Measurements from ENCODE around the gene FANK1.

The FANK1 gene

GRCh38 chr10:125992254-125992653 lies 95.9 kb downstream of the FANK1 start:
- DNase-seq: no peak

GRCh38 chr10:125994601-125995000 lies 98.2 kb downstream of the FANK1 start:
- no peak for DNase-seq

DNA sequence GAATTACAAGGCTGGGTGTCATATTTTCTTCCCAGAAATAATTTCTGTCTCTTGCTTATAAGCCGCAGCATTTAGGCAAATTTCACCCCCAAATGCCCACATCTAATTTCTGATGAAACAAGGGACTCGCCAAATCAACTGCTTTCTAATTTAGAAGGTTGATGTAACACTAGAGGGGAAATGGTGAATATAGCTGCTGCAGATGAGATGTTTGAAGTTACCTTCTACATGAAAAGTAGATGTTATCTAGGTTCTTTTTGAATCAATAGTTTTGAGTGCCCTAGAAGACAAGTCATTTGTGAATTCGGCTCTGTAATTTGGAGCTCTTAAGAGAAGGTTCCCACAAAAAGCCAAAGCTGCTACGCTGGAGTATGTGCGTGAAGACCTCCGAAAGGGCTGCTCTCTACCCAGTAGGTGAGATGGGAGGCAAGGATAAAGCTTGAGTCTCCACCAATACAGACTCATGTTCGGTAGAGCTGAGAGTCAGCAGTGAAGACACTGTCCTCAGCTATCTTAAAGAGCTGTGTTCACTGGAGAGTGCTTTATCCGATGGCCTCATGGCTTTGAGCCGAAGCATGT lies 99.5 kb downstream of the FANK1 start:
- DNase-seq: no peak

DNA sequence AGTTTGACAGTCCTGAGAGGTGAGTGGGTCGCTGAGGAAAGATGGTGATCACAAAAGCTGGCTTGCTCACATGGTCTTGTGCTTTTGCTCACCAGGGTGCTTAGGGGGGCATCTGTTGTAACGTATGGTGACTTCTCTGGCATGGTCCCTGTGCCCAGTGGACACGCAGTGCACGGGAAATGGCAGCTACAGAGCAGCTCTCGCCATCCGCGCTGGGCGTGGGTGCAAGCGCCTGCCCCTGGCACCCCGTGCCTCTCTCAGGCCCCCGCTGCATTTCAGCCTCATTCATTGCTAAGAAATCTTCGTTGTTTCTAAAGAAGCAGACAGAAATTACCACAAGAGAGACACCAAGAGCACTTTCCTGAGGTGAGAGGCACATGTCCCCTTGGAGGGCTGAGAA lies 101.2 kb downstream of the FANK1 start:
- no peak for DNase-seq

- no peak for DNase-seq
Observed at GRCh38 chr10:125999694-126000093, 103.3 kb downstream of the FANK1 start.

DNA sequence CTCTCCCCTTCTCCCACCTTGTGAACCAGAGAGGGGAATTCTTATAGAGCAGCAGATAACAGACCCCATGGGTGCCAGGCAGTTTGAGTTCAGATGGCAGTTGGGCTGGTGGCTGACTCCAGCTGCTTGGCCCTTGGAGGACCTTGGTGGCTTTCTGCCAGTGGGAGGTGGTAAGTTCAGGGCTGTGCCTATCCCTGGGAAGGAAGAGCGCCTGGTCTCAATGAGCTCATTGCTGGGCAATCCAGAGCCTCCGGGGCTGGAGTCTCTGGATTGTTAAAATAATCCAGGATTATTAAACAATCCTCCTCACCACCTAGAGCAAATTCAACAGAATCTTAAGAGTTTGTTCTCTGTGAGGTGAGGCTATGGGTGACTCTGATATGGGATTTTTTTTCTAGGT lies 105.2 kb downstream of the FANK1 start:
- DNase-seq: no peak

- no peak for DNase-seq
Observed at GRCh38 chr10:126004752-126005151, 108.4 kb downstream of the FANK1 start.

DNA sequence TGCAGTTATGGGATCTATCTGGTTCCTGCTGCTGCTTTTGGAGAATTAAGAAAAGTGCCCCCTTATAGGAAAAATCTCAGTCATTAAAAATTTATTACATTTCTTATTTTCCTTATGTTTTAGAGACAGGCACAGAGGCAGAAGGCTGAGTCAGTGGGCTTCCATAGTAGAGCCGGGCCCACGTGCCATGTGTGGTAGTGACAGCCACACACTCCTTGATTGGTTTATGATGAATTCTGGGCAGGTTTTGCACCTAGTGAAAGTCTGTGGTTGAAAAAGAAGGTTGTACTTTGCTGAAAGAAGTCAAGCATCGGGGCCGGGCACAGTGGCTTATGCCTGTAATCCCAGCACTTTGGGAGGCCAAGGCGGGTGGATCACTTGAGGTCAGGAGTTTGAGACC lies 109.9 kb downstream of the FANK1 start:
- no peak for DNase-seq

- DNase-seq: no peak
Observed at GRCh38 chr10:126006906-126007305, 110.5 kb downstream of the FANK1 start.

- no peak for DNase-seq
Observed at GRCh38 chr10:126009650-126010049, 113.3 kb downstream of the FANK1 start.

DNA sequence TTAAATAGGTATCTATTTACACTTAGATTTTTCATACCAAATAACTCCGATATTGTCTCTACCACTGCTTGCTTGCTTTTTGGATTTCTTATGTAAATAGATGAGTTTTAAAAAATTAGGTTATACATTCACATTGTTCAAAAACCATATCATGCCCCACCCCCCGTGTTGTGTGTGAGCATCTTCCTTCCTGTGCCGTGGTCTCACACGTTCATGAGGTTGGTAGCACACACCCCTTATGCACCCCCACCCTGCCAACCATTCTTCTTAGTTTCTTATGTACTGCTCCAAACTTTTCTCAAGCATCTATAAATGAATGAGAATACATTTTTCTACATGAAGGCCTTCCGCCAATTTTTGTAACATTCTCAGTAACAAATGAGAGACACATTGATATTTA lies 115.6 kb downstream of the FANK1 start:
- no peak for DNase-seq

GRCh38 chr10:126012485-126012884 lies 116.1 kb downstream of the FANK1 start:
- no peak for DNase-seq

DNA sequence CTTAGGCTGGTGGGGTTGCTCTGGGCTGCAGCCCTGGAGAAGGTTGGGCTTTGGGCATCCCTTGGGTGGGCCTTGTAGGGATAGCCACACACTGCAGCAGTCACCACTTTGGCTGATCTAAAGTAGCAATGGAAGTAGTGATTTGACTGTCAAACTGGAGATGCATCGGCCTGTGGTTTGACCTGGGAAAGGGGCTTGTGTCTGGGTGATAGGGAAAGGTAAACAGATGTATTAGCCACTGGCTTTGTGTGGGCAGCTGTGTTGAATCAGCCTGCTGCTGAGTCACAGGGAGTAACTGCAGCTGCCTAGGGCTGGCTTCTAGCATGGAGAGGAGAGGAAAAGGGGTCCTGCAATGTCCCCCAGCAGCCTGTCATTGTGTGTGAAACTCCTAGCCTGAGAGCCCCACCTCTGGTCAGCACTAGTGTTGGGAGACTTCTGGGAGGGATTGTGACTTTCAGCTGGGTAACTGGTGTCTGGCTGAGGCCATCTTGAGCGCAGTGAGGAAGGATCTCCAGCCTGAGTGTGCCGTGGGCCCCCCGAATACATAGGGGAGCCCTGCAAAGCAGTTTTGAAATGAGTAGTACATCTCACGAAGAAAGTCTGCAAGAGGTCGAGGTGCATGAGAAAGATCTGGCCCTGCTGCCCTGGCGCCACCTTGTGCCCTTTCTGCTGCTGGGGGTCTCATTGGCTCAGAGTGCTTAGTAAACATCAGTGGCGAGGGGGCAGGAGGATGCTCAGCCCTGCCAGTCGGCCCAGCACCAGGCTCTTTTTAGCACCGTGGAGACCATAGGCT lies 117.3 kb downstream of the FANK1 start:
- DNase-seq: no peak

- no peak for DNase-seq
Observed at GRCh38 chr10:126014309-126014708, 117.9 kb downstream of the FANK1 start.

DNA sequence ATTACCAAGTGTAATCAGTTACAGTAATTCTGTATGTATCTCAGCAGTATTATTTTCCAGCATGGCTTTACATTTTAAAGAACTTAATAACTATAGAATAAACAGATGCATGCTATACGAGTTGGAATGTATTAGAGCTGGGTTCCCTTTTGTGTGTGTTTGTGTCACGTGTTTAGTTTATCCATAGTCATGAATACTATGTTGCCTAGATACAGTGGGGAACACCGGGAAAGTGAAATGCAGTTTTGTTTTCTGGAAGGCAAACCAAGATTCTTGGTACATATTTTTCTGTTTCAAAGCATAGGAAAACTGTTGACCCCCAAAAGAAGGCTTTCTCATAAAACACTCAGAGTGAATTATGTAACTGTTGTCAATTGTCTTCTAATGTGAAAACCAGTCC lies 119.0 kb downstream of the FANK1 start:
- no peak for DNase-seq

DNA sequence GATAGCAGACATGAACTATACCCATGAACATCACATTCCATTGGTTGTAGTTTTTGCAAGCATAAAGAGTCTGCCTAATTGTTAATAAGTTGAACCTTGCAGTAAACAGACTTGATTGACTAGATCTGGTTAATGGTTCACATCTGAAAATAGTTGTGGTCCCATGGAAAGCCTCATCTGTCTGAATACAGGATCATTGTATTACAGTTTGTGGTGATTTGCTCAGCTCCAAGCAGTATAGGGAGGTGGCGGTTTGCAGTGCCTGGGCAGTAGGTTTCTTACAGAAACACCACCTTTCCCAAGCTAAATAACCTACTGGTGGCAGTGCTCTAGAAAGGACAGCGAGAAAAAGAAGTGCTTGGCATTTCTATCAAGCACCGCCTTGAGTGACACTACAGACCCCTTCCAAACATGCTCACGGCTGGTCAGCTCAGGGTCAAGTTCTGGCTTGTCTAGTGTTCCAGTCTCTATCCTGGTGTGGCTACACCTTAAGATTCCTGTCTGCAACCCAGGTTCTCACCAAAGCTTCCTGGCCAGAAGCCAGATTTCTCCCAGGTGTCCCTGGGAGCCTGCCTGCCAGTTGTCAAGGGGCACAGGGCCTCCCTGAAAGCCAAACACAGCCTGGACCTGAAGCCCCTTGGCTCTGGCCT lies 119.9 kb downstream of the FANK1 start:
- DNase-seq: no peak

DNA sequence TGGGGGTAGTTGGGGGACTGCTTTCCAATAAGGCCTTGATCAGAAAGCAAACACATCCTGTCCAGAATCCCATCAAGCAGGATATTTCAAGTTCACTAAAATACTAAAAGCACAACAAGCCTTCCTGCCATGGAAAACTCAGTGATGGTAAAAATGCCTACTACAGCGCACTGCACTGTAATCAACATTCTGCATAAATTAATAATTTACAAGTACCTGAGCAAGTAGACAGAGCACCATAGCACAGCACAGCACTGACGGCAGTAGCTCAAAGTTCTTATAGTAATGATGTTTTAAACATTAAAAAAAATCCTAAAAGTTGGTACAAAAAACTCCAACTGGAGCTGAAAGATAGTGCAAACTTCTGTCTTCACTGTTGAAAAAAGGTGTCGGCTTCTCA lies 120.5 kb downstream of the FANK1 start:
- no peak for DNase-seq

- DNase-seq: no peak
Observed at GRCh38 chr10:126017961-126018560, 121.7 kb downstream of the FANK1 start.

DNA sequence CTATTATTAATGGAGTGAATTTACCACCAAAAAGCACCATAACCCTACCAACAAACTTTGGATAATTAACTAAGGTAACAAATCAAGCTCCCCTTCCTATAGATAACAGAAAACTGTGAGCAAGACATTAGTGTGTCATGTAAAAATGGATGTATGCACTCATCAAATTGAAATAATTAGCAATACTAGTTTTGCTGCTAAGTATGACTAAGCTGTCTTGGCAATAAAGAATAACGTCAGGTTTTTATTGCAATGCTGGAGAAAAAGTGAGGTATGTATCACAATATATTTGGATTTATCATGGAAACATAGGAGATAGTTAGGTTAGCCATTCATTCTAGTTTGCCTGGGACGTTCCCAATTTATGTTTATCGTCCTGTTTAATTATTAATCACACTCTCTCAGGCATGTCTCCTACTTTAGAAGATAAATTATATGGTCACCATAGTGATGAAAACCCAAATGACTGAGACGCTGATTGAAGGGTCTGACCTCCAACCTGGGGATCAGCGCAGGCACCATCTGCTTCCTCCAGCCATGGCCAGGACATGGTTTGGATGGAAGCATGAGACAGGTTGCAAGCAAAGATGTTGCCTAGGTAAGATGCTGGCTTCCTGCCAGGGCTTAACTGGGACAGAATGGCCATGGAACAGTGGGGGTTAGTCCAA lies 125.6 kb downstream of the FANK1 start:
- no peak for DNase-seq

DNA sequence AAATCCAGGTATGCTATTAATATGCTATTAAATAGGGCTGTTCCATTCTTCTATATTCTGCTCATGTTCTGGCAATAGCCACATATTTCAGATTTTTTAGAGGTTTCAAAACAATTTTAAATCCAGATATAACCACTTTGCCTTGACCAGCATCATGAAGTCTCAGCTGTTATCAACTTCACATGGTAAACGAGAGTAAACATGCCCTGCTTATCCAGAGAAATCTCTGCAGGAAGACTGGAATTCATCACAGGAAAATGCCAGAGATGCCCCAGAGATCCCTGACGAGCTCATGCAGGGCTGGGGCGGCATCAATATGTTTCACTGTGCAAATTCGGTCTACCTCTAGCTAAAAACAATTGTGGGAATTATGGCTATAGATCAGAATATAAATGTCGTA lies 126.5 kb downstream of the FANK1 start:
- DNase-seq: no peak

- DNase-seq: no peak
Observed at GRCh38 chr10:126027692-126028091, 131.3 kb downstream of the FANK1 start.

- no peak for DNase-seq
Observed at GRCh38 chr10:126029999-126030398, 133.6 kb downstream of the FANK1 start.

DNA sequence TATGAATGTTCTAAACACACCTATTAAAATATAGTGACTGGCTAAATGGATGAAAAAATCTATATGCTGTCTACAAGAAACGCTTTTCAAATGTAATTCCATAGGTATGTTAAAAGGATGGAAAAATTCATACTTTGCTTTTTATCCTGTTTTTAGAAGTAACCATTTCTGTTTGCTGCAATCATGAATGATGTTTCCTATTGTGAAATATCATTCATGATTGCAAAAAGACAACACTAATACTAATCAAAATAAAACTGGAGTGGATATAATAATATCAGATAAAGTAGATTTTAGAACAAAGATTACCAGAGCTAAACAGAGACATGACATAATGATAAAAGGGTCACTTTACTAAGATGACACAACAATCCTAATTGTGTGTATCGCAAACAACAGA lies 138.2 kb downstream of the FANK1 start:
- no peak for DNase-seq

Data from COR-L47 (cell line).